ENCODE measurements around the gene FAM13A.

DNA sequence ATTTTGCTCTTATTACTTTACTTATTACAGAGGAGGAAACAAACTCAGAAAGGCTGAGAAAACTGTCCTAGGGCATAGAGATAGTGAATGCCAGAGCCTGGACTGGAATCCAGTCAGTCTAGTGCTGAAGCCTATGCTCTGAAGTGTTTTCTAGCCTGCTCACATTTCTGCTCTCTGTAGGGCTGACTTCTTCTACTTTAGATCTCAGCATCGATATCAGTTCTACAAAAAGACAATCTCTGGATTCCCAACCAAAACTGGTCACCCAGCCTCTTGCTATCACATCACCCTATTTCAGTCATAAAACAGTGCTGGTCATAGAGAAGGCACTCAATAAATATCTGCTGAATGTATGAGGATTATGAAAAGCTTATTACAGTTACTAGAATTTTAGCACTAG, 87.2 kb downstream of the FAM13A start:
- no peak for TF ChIP-seq CTCF (conservative IDR thresholded peaks at IDR 0.05)
- TF ChIP-seq EZH2 (IDR thresholded peaks at IDR 0.05; ENCODE audit: low read depth): no peak

All from PC-9 (cell line).